8988T (cell line): ENCODE results near the gene SNX33.
"Not testable (repeated sequence)": the region's sequence is repeated elsewhere in the genome, so short reads cannot be mapped to it uniquely, and the experiment has no call there.

ENCODE experiments used
- DNase-seq: peaks from one replicate; pipeline ENCODE4 v3.0.0; 2011

Gene SNX33

DNA sequence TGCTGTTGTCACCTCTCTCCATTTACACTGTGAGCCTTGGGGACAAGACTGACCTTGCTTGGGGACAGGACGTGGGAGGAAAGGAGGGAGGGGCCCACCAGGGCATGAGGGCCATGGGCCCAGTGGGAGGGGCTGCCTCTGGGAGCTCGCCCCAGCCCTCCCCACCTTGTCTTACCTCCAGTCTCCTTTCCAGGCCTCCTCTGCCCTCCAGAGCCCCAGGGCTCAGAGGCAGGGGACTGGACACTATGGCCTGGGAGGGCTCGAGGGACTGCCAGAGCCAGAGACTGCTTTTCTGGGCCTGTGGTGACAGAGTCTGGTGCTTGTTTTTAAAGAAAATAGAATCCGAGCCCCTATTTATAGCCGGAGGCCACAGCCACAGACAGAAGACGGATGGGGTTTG, 54.7 kb downstream of the SNX33 start:
- DNase-seq: no peak

DNA sequence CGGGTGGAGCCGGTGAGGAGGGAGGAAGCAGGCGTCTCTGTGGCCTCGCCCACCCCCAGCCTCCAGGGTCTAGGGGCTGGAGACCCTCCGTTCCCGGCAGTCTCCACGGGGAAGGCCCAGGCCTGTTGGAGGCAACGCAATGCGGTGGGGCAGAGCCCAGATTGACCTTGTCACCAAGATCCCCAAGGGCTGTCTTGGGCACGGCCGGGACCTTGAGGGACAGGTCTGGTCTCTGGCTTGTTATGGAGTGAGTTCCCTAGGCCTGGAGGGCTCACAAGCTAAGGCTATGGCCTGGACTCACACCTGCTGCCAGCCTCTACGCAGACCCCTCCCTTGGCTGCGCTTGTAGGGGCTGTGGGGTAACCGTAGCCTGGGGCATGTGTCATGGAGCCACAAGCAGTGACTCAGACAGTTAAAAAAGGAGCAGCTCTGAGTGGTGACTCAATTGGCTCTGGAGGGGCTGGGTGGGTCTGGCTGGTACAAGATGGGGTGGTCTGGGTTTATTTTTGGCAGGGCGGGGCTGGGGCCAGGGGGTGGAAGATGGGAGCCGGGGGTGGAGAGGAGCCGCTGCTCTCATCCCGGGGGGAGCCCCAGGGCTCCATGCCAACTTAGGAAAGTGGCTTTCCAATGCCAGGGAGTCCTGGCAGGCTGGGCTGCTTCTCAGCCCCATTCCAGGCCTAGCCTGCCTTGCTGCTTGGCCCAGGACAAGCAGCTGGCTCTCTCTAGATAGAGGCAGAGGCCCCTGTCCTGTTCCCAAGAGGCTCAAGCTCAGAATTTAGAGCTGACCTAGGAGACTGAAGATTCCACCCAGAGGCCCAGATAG, 55.9 kb downstream of the SNX33 start:
- DNase-seq: not testable (repeated sequence)

DNA sequence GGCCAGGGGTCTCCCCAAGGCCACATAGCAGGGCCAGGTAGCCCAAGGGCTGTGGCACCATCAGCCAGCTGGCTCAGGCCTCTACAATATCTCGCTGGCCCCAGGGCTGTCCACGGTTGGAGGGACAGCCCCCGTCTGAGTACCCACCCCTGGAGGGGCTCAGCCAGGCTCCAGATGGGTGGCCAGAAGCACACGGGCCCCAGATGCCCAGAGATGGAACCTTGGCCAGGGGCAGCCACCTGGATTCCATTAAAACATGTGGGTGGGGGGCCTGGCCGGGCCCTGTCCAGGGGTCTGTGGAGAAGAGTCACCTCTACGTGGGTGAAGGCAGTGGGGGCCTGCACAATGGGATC, 56.5 kb downstream of the SNX33 start:
- DNase-seq: no peak

DNA sequence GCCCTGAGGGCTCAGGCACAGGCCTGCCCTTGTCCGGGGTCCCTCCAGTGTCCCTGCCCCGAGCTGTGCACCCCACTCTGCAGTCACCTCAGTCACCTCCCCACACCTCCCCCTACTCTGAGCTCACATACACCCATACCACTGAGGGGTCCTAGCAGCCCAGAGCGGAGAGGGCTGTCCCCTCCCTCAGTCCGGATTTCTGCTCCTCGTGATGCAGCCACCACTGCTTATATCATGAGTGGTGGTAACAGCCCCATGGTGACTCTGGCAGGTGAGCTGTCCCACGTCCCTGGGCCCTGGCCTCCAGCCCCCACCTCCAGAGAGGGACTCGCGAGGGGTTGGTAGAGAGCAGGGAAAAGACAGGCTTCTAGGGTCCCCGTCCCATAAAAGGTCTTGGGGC, 56.9 kb downstream of the SNX33 start:
- no peak for DNase-seq

DNA sequence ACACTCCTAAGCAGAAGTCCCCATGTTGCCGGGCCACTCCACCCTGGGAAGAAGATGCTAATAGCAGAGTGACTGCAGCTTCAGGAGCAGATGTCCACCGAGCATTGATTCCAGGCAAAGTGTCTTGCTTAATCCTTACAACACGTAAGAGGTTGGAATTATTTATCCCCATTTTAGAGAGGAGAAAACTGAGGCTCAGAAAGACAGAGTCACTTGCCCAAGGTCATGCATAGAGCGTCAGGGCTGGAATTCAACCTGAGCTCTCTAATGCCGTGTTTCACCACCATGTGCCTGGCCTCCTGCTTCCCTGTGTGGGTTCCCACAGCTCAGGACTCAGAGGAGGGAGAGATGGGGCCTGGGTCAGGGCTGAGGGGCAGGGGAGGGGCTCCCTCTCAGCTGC, 57.7 kb downstream of the SNX33 start:
- not testable (repeated sequence) for DNase-seq

DNA sequence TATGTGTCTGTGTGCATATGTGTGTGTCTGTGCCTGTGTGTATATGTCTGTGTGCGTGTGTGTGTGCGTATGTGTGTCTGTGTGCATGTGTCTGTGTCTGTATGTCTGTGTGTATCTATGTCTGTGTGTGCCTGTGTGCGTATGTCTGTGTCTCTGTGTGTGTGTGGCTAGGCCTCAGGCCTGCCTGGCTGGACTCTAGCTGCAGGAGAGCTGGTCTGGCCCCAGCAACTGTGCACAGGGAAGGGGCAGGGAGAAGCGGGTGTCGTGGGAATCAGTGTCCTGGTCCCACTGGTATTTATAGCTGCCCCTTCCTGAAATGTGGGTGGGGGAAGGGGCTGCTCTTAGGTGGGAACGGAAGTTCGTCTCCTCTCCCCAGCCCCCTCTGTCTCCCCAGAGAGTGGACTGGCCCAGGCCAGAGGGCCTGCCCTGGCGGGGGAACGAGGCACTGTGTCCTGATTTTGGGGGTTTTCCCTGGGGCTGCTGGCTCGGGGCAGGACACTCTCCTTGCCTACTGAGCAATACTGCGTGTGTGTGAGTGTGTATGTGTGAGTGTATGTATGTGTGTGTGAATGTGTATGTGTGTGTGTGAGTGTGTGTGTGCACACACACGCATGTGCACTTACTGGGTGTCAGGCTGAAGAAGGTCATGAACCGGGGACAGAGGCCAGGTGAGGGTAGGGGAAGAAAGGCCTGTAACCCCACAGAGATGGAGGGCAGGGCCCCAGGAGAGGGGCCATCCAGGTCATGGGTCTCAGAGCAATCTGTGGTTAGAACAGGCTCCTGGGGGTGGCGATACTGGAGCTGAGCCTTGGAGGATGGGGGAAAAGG, 58.4 kb downstream of the SNX33 start:
- no peak for DNase-seq

DNA sequence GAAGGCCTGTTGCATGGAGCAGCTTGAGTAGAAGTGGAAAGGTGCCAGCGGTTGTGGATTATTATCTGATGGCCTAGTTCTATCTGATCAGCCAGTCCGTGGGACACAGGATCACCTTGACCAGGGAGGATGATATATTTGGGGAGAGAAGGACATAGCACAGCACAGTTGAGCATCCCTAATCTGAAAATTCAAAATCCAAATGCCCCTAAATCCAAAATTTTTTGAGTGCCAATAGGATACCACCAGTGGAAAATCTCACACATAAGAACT, 58.9 kb downstream of the SNX33 start:
- no peak for DNase-seq

DNA sequence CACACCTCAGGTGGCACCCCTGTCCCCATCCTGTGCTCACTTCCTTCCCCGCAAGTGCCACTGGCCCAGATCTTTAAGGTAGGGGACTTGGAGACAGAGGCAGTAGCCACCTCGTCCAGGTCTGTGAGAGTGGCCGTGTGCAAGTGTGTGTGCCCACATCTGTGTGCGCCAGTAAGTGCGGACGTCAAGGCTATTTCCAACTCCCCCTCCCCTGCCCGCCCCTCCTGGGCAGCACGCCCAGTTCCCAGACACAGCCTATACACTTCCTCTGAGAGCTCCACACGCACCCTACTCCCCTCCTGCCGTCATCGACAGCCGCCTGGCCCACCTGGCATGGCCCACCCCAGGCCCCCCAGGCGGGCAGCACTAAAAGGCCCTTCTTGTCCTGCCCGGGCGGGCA, 61.7 kb downstream of the SNX33 start:
- DNase-seq: not testable (repeated sequence)

DNA sequence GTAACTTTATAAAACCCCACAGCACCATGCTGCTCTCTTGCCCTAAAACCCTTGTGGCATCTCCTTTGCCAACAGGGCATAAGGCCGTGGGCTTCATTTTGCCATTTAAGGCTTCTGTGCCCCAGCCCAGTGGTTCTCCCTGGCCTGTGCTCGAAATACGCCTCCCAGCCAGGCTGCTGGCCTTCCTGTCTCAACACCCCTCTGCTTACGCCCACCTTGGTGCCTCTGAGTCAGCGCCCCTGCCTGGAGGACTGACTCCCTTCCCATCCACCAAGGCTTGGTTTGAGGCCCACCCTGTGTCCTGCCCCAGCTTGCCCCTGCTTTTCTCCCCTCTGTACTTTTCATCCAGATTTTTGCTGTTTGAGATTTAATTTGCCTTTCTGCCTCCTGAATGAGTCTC, 63.2 kb downstream of the SNX33 start:
- not testable (repeated sequence) for DNase-seq

DNA sequence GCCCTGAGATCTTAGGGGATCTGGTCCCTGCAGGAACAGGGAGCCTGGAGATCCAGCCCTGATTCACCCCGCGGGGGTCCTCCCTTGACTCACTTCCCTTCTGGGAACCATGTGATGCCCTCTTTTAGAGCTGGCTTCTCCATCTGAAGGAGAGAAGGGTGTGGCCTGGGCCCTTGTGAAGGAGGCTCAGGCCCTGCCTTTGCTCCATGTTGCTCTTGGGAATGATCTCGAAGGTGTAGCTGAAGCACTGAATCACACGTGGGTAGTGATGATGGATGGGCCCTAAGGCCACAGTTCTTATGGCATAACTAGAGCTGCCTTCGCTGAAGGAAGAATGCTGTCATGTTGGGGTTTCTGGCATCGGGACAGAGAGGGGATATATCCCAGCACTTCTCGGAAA, 63.8 kb downstream of the SNX33 start:
- DNase-seq: not testable (repeated sequence)
